Measurements from ENCODE around the gene LTB. TPM values are rescaled to one million over a fixed set of nuclear protein-coding genes. Genes with fewer than 3 reads are reported as not detected.

The LTB gene
- total RNA-seq, 4 donors from 2014 or later: not detected

DNA sequence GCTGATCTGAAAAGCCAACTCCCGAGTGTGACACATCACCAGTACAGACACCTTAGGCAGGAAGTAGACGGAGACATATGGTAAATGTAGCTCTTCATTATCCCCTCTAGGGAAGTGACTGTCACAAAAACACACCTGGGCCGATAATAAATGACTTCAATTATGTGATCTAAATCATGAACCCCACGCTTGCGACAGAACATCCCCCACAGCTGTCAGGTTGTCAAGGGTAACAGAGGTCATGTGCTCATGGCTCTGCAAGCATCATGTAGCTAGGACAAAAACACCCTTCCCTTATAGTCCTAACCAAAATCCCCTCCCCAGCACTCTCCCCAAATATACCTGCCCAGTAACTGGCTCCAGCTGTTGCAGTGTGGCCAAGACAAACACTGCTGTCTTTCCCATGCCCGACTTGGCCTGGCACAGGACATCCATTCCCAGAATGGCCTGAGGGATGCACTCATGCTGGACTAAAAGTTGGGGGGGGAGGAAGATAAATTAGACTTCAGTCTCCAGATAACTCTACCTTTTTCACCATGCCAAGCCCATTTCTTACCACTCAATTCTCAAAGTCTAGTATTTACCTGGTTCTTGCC is 43.3 kb downstream of the LTB start:
- peaks cover 63% of the 10 kb centered on the region for H3K36me3 ChIP-seq
- H3K9me3 ChIP-seq: no peaks in the 10 kb centered on the region
- no peaks in the 10 kb centered on the region for H3K27me3 ChIP-seq
- peak overlapping the region; percentile 72 for H3K4me3 ChIP-seq
- 54% methylated on average over 6 of the region's 6 CpGs for WGBS
- peaks cover 44% of the 10 kb centered on the region for H3K4me1 ChIP-seq
- TF ChIP-seq POLR2AphosphoS5 (IDR thresholded peaks at IDR 0.05) (no peak), POLR2A (IDR thresholded peaks at IDR 0.05) (no peak), CTCF (IDR thresholded peaks at IDR 0.05) (no peak), EP300 (IDR thresholded peaks at IDR 0.05) (no peak)
- H3K27ac ChIP-seq: no peak overlapping the region
- no peak for DNase-seq (ENCODE audit: low spot score in 2 of 2)

DNA sequence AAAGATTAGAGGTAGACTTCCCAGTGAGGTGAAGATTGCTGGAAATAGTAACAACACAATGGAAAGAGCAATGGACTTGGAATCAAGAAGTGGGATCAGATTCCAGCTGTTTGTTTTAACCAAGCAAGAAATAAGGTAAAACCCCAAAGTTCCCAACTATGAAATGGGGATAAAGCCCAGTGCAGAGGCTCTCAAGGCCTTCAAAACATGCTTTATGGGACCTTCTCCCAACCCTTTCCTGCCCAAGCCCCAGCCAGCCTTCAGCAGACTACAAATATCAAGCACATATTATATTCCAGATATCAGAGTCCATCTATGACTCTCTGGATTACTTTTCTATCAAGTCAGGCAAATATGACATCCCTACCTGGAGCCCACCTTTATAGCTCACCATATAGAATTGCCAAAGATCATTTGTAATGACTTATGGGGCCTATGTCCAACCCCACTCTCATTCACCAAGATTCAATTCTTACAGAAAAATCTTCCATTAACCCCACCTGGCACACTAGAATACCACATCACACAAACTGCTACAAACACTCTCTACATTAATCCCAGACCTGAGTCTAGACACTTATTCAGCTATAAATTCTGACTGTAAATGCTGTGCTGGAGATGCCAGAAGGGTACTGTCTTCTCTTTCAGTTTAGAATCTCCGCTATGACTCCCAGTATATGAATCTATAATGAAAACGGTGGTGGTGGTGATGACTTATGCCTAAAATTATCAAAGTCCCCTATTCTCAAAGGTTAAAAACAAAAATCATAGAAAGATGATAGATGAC is 46.5 kb downstream of the LTB start:
- H3K4me3 ChIP-seq: no peak overlapping the region
- DNase-seq (ENCODE audit: low spot score in 2 of 2): no peak
- H3K4me1 ChIP-seq: peaks cover 30% of the 10 kb centered on the region
- no peaks in the 10 kb centered on the region for H3K9me3 ChIP-seq
- H3K27me3 ChIP-seq: no peaks in the 10 kb centered on the region
- peaks cover 94% of the 10 kb centered on the region for H3K36me3 ChIP-seq
- no peak overlapping the region for H3K27ac ChIP-seq
- no peak for TF ChIP-seq POLR2A (IDR thresholded peaks at IDR 0.05)
- TF ChIP-seq POLR2AphosphoS5 (IDR thresholded peaks at IDR 0.05): no peak
- no peak for TF ChIP-seq CTCF (IDR thresholded peaks at IDR 0.05)
- no peak for TF ChIP-seq EP300 (IDR thresholded peaks at IDR 0.05)
- WGBS: 63% methylated on average over 2 of the region's 2 CpGs

DNA sequence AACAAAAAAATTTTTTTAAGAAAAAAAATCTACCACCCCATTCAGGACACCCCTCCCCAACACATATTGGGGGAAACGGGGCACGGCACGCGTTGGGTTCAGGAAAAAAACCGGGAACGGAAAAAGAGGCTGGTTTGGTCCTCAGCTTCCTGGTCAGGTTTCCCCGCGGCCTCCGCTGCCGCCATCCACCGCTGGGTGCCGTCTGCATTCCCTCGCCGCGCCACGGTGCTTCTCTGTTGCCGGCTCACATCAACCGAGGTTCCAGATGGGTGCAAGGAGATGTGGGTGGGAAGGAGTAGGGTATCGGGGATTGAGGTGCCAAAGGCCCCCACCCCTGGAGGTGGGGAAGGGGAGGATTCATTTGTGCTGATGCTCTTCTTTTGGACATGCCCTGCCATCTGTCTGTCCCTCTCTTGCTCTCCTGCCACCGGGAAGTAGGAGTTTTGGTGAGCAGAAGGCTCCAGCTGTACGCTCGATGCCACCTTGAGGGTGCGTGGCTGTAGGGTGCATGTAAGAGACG is 47.6 kb downstream of the LTB start:
- H3K4me3 ChIP-seq: no peak overlapping the region
- peaks cover 18% of the 10 kb centered on the region for H3K4me1 ChIP-seq
- no peak for TF ChIP-seq EP300 (IDR thresholded peaks at IDR 0.05)
- no peak for TF ChIP-seq POLR2A (IDR thresholded peaks at IDR 0.05)
- TF ChIP-seq POLR2AphosphoS5 (IDR thresholded peaks at IDR 0.05): no peak
- TF ChIP-seq CTCF (IDR thresholded peaks at IDR 0.05): no peak
- no peaks in the 10 kb centered on the region for H3K27me3 ChIP-seq
- WGBS: 88% methylated on average over 24 of the region's 24 CpGs
- no peak for DNase-seq (ENCODE audit: low spot score in 2 of 2)
- peaks cover 100% of the 10 kb centered on the region for H3K36me3 ChIP-seq
- no peaks in the 10 kb centered on the region for H3K9me3 ChIP-seq
- H3K27ac ChIP-seq: no peak overlapping the region

- peaks cover 13% of the 10 kb centered on the region for H3K4me1 ChIP-seq
- H3K4me3 ChIP-seq: no peak overlapping the region
- no peaks in the 10 kb centered on the region for H3K9me3 ChIP-seq
- WGBS: 92% methylated on average over 6 of the region's 6 CpGs
- peaks cover 96% of the 10 kb centered on the region for H3K36me3 ChIP-seq
- no peaks in the 10 kb centered on the region for H3K27me3 ChIP-seq
- no peak for TF ChIP-seq CTCF (IDR thresholded peaks at IDR 0.05)
- no peak for TF ChIP-seq POLR2AphosphoS5 (IDR thresholded peaks at IDR 0.05)
- no peak for TF ChIP-seq POLR2A (IDR thresholded peaks at IDR 0.05)
- no peak for TF ChIP-seq EP300 (IDR thresholded peaks at IDR 0.05)
- DNase-seq (ENCODE audit: low spot score in 2 of 2): no peak
- H3K27ac ChIP-seq: no peak overlapping the region
Measured at GRCh38 chr6:31534011-31534410, 48.2 kb downstream of the LTB start.

GRCh38 chr6:31533455-31533841 is 48.8 kb downstream of the LTB start:
- no peak for DNase-seq (ENCODE audit: low spot score in 2 of 2)
- WGBS: 86% methylated on average over 1 of the region's 1 CpG
- no peak overlapping the region for H3K27ac ChIP-seq
- H3K27me3 ChIP-seq: no peaks in the 10 kb centered on the region
- peaks cover 91% of the 10 kb centered on the region for H3K36me3 ChIP-seq
- no peak overlapping the region for H3K4me3 ChIP-seq
- H3K4me1 ChIP-seq: peaks cover 7% of the 10 kb centered on the region
- H3K9me3 ChIP-seq: no peaks in the 10 kb centered on the region
- TF ChIP-seq POLR2AphosphoS5 (IDR thresholded peaks at IDR 0.05) (no peak), POLR2A (IDR thresholded peaks at IDR 0.05) (no peak), CTCF (IDR thresholded peaks at IDR 0.05) (no peak), EP300 (IDR thresholded peaks at IDR 0.05) (no peak)
